Natural killer cell (primary cell): Measurements from ENCODE around the gene HECTD2. TPM values are rescaled to one million over a fixed set of nuclear protein-coding genes. Genes with fewer than 3 reads are reported as not detected.
"Not testable (repeated sequence)": the region's sequence is repeated elsewhere in the genome, so short reads cannot be mapped to it uniquely, and the experiment has no call there.

Experiments used
- ATAC-seq, 3 donors: fragments of 150-1000 bp in 2 of 3; fragments of 200-7000 bp in 1 of 3; cut with Tn5 transposase; 1 replicate in 1 of 3; 2 replicates in 2 of 3; pipeline ENCODE4 v1.10.0; 2021; ENCODE audit warnings: mild to moderate bottlenecking in 2 of 3, moderate library complexity in 2 of 3
- DNase-seq, 2 donors: peaks; one replicate each; pipeline versions ENCODE4 v3.0.0 to v3.0.0-alpha.2; 2013 to 2021; ENCODE audit warnings: mixed read lengths in 1 of 2
- H3K27ac ChIP-seq: one replicate; pipeline ENCODE4 v1.5.1; 2013; ENCODE audit warnings: mild to moderate bottlenecking, low read length
- H3K27me3 ChIP-seq: one replicate; pipeline ENCODE4 v1.6.1; 2013; ENCODE audit warnings: low read length; ENCODE audit not compliant: control insufficient read depth, insufficient read depth
- H3K36me3 ChIP-seq: one replicate; pipeline ENCODE4 v1.6.1; 2013; ENCODE audit warnings: low read length; ENCODE audit not compliant: control insufficient read depth, insufficient read depth
- H3K4me1 ChIP-seq: one replicate; pipeline ENCODE4 v1.6.1; 2013; ENCODE audit warnings: low read length; ENCODE audit not compliant: control insufficient read depth, insufficient read depth
- H3K4me3 ChIP-seq: one replicate; pipeline ENCODE4 v1.5.1; 2013; ENCODE audit warnings: low read length
- H3K9me3 ChIP-seq: one replicate; pipeline ENCODE4 v1.6.1; 2013; ENCODE audit warnings: low read length; ENCODE audit not compliant: control insufficient read depth, insufficient read depth
- H3K27ac Mint-ChIP-seq, 2 donors: one replicate each; pipeline ENCODE4 v1.8.0; 2022; ENCODE audit warnings: mild to moderate bottlenecking in 2 of 2, mixed read lengths in 2 of 2, moderate library complexity in 1 of 2
- H3K27me3 Mint-ChIP-seq, 2 donors: one replicate each; pipeline ENCODE4 v1.8.0; 2022; ENCODE audit warnings: low read depth in 2 of 2, mixed read lengths in 2 of 2
- H3K36me3 Mint-ChIP-seq: one replicate; pipeline ENCODE4 v1.8.0; 2022; ENCODE audit warnings: mixed read lengths
- H3K4me1 Mint-ChIP-seq, 2 donors: one replicate each; pipeline ENCODE4 v1.8.0; 2022; ENCODE audit warnings: mixed read lengths in 2 of 2
- H3K4me3 Mint-ChIP-seq: one replicate; pipeline ENCODE4 v1.8.0; 2022; ENCODE audit warnings: mild to moderate bottlenecking, moderate library complexity, mixed read lengths
- H3K9me3 Mint-ChIP-seq, 2 donors: one replicate each; pipeline ENCODE4 v1.8.0; 2022; ENCODE audit warnings: mixed read lengths in 2 of 2
- WGBS: methylation state at CpG from one replicate; pipeline ENCODE4 v1.1.7; 2013; ENCODE audit warnings: missing lambda C conversion rate; ENCODE audit not compliant: insufficient coverage; 5-methylcytosine and 5-hydroxymethylcytosine counted together
- intact Hi-C: fragments of 100-400 bp; cut with micrococcal nuclease; formaldehyde crosslinking; loops from one replicate; pipeline ENCODE4 v1.14.2; 2022
- total RNA-seq, 4 donors: library from RNA; stranded (reverse); fragments of 120-200 nt in 1 of 4; gene quantifications; one replicate each; pipeline versions ENCODE4 v1.2.3 to v1.2.4, GENCODE V29; 2013 to 2022
- TF ChIP-seq, protein P1 (sequence below): fragments of 200-600 bp; IDR thresholded peaks from one replicate; pipeline ENCODE4 v1.8.0; 2022; ENCODE audit warnings: antibody characterized with exemption

Gene HECTD2
- total RNA-seq, 3 donors from 2014 or later (not counting 1 experiment from before 2014, with no cell fraction given) = 0.61 to 3.6 (median 1.1) TPM

DNA sequence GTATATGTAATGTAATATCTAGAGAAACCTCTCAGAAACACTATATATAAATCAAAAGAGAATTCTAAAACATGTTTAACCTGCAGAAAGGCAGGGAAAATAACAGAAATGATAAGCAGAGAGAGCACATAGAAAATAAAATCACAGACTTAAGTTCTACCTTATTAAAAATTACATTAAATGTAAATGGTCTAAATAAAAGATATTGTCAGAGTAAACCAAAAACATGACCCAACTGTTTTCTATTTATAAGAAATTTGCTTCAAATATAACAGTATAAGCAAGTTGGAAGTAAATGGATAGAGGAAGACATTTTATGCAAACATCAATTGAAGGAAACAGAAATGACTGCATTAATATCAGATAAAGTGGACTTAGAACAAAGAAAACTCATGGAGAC is 43.4 kb downstream of the HECTD2 start:
- no peaks in the 10 kb centered on the region for H3K27me3 ChIP-seq
- no peaks in the 10 kb centered on the region for H3K4me1 ChIP-seq
- no peak overlapping the region for H3K27ac ChIP-seq
- intact Hi-C loops = no loop called here
- ATAC-seq (no peak), DNase-seq (no peak)
- Mint-ChIP-seq H3K27ac (no peak overlapping the region), H3K4me3 (no peak overlapping the region), H3K27me3 (no peaks in the 10 kb centered on the region), H3K4me1 (no peaks in the 10 kb centered on the region), H3K9me3 (peaks cover 7 to 20% of the 10 kb centered on the region in 2 donors), H3K36me3 (peaks cover 32% of the 10 kb centered on the region)
- H3K9me3 ChIP-seq = peaks cover 8% of the 10 kb centered on the region
- no peak overlapping the region for H3K4me3 ChIP-seq
- TF ChIP-seq, protein P1, sequence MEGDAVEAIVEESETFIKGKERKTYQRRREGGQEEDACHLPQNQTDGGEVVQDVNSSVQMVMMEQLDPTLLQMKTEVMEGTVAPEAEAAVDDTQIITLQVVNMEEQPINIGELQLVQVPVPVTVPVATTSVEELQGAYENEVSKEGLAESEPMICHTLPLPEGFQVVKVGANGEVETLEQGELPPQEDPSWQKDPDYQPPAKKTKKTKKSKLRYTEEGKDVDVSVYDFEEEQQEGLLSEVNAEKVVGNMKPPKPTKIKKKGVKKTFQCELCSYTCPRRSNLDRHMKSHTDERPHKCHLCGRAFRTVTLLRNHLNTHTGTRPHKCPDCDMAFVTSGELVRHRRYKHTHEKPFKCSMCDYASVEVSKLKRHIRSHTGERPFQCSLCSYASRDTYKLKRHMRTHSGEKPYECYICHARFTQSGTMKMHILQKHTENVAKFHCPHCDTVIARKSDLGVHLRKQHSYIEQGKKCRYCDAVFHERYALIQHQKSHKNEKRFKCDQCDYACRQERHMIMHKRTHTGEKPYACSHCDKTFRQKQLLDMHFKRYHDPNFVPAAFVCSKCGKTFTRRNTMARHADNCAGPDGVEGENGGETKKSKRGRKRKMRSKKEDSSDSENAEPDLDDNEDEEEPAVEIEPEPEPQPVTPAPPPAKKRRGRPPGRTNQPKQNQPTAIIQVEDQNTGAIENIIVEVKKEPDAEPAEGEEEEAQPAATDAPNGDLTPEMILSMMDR = no peak
- no peaks in the 10 kb centered on the region for H3K36me3 ChIP-seq

DNA sequence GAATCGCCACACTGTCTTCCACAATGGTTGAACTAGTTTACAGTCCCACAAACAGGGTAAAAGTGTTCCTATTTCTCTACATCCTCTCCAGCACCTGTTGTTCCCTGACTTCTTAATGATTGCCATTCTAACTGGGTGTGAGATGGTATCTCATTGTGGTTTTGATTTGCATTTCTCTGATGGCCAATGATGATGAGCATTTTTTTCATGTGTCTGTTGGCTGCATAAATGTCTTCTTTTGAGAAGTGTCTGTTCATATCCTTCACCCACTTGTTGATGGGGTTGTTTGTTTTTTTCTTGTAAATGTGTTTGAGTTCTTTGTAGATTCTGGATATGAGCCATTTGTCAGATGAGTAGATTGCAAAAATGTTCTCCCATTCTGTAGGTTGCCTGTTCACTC is 45.0 kb downstream of the HECTD2 start:
- H3K27ac ChIP-seq, H3K27ac Mint-ChIP-seq, H3K4me3 Mint-ChIP-seq, H3K4me1 ChIP-seq, DNase-seq, H3K4me1 Mint-ChIP-seq, intact Hi-C loops, ATAC-seq, H3K27me3 ChIP-seq, H3K4me3 ChIP-seq, H3K36me3 ChIP-seq, H3K9me3 ChIP-seq, H3K27me3 Mint-ChIP-seq: not testable (repeated sequence)
- 100% methylated on average over 1 of the region's 1 CpG for WGBS
- peaks cover 22% of the 10 kb centered on the region for H3K36me3 Mint-ChIP-seq
- H3K9me3 Mint-ChIP-seq = peaks cover 7 to 20% of the 10 kb centered on the region in 2 donors

DNA sequence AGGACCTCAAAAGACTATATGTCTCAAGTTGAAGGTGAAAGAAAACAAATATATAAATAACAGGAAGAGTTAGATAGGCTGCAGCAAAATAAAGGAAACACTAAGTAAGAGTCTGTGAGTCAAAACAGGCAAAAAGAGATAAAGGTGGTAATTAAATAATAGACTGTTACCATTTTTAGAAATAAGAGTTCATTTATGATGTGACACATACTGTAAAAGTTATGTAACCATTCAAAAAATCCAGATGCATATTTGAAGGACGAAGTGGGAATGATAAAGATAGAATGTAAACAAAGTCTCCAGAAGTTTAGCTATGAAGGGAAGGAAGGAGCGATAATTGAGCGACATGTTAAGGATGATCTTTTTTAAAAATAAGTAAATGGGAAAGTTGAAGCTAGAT is 50.5 kb downstream of the HECTD2 start:
- Histone ChIP-seq H3K4me3 (no peak overlapping the region), H3K27ac (no peak overlapping the region), H3K27me3 (no peaks in the 10 kb centered on the region), H3K36me3 (no peaks in the 10 kb centered on the region), H3K4me1 (no peaks in the 10 kb centered on the region), H3K9me3 (no peaks in the 10 kb centered on the region)
- 100% methylated on average over 2 of the region's 3 CpGs for WGBS
- ATAC-seq (no peak), DNase-seq (no peak)
- Mint-ChIP-seq H3K4me3 (no peak overlapping the region), H3K9me3 (no peaks in the 10 kb centered on the region), H3K27ac (no peak overlapping the region), H3K36me3 (no peaks in the 10 kb centered on the region), H3K27me3 (no peaks in the 10 kb centered on the region), H3K4me1 (no peaks in the 10 kb centered on the region)
- TF ChIP-seq, protein P1 = no peak
- intact Hi-C loops = no loop called here

DNA sequence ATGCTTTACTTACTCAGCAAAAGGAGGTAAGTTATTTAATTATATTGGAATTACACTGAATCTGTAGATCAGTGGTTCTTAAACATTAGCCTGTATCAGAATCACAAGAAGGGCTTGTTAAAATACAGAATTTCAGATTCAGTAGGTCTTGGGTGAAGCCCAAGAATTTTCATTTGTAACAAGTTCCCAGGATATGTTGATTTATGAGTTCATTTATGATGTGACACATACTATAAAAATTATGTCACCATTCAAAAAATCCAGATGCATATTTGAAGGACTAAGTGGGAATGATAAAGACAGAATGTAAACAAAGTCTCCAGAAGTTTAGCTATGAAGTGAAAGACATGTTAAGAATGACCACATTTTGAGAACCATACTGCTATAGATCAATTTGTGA is 52.3 kb downstream of the HECTD2 start:
- H3K4me3 Mint-ChIP-seq = no peak overlapping the region
- Histone ChIP-seq H3K9me3 (no peaks in the 10 kb centered on the region), H3K4me1 (no peaks in the 10 kb centered on the region), H3K27me3 (no peaks in the 10 kb centered on the region), H3K36me3 (no peaks in the 10 kb centered on the region), H3K4me3 (no peak overlapping the region), H3K27ac (no peak overlapping the region)
- no peaks in the 10 kb centered on the region for H3K4me1 Mint-ChIP-seq
- H3K27me3 Mint-ChIP-seq = no peaks in the 10 kb centered on the region
- intact Hi-C loops = no loop called here
- DNase-seq (no peak), ATAC-seq (no peak)
- no peaks in the 10 kb centered on the region for H3K9me3 Mint-ChIP-seq
- TF ChIP-seq, protein P1 = no peak
- H3K36me3 Mint-ChIP-seq = peaks cover 6% of the 10 kb centered on the region
- H3K27ac Mint-ChIP-seq = no peak overlapping the region
